Measurements from ENCODE around the gene PAM. TPM values are rescaled to one million over a fixed set of nuclear protein-coding genes. Genes with fewer than 3 reads are reported as not detected.

Gene PAM
- total and polyA plus RNA-seq, 2 of the 8 experiments (the other 6 are each of a cell fraction or from before 2014, with no cell fraction given) = 30.4 to 67.8 TPM

GRCh38 chr5:102802708-102803458 lies 47.8 kb downstream of the PAM start (continued):
- TF ChIP-seq TBP (IDR thresholded peaks at IDR 0.05; ENCODE audit: low read depth, low read length) (no peak), CHD2 (IDR thresholded peaks at IDR 0.05; ENCODE audit: low read length) (no peak), POLR2AphosphoS5 (IDR thresholded peaks at IDR 0.05; ENCODE audit: low read depth, low read length) (no peak), EZH2 (IDR thresholded peaks at IDR 0.05; ENCODE audit: low read depth, low read length, severe bottlenecking) (no peak), CTCF (IDR thresholded peaks at IDR 0.05; ENCODE audit: control extremely low read depth in 1 of 3, insufficient read depth in 1 of 3, low read depth in 1 of 3, low read length in 3 of 3) (no peak), MAFK (IDR thresholded peaks at IDR 0.05; ENCODE audit: low read depth, low read length) (no peak)

All from H1 (cell line).